Cardiac muscle cell (in vitro differentiated cells and primary cell): ENCODE results near the gene MYPN. TPM values are rescaled to one million over a fixed set of nuclear protein-coding genes. Genes with fewer than 3 reads are reported as not detected.
"Not testable (repeated sequence)": the region's sequence is repeated elsewhere in the genome, so short reads cannot be mapped to it uniquely, and the experiment has no call there.

Experiments
- DNase-seq, 2 donors: peaks; one replicate each; pipeline versions ENCODE4 v3.0.0 to v3.0.0-alpha.2; 2010 to 2017; ENCODE audit warnings: low read depth in 1 of 2, low spot score in 1 of 2
- H3K27ac ChIP-seq: fragments of 200-600 bp; sonication (generic); 2 replicates; pipeline ENCODE4 v1.5.1; 2016
- H3K27me3 ChIP-seq: fragments of 200-600 bp; sonication (generic); 2 replicates; pipeline ENCODE4 v1.6.0; 2016; ENCODE audit warnings: control low read depth
- H3K36me3 ChIP-seq: fragments of 200-600 bp; sonication (generic); 2 replicates; pipeline ENCODE4 v1.5.1; 2016; ENCODE audit warnings: control low read depth
- H3K4me1 ChIP-seq: fragments of 200-600 bp; sonication (generic); 2 replicates; pipeline ENCODE4 v1.8.1; 2017; ENCODE audit warnings: low read depth, mild to moderate bottlenecking, mixed run types
- H3K4me3 ChIP-seq: fragments of 200-600 bp; sonication (generic); 2 replicates; pipeline ENCODE4 v1.5.1; 2016; ENCODE audit warnings: mild to moderate bottlenecking
- H3K9me3 ChIP-seq: fragments of 200-600 bp; sonication (generic); 2 replicates; pipeline ENCODE4 v1.5.1; 2017; ENCODE audit warnings: low read depth, mild to moderate bottlenecking, control low read depth
- CTCF ChIP-seq: IDR thresholded peaks from 2 replicates; pipeline ENCODE4 v1.5.1; 2012; ENCODE audit warnings: low read depth, mild to moderate bottlenecking, low read length
- polyA plus RNA-seq: library from polyadenylated mRNA; unstranded; fragments of >200 nt; fragmentation: Nextera tagmentation; extraction: Ambion mirVana; gene quantifications from 2 replicates; pipeline ENCODE4 v1.2.1, GENCODE V29; 2016
- total RNA-seq: library from RNA; depleted of rRNA; stranded (reverse); fragments of >200 nt; gene quantifications from 2 replicates; pipeline ENCODE4 v1.2.3, GENCODE V29; 2016

The MYPN gene
- total and polyA plus RNA-seq, 2 experiments from 2014 or later, result 3.9 TPM

DNA sequence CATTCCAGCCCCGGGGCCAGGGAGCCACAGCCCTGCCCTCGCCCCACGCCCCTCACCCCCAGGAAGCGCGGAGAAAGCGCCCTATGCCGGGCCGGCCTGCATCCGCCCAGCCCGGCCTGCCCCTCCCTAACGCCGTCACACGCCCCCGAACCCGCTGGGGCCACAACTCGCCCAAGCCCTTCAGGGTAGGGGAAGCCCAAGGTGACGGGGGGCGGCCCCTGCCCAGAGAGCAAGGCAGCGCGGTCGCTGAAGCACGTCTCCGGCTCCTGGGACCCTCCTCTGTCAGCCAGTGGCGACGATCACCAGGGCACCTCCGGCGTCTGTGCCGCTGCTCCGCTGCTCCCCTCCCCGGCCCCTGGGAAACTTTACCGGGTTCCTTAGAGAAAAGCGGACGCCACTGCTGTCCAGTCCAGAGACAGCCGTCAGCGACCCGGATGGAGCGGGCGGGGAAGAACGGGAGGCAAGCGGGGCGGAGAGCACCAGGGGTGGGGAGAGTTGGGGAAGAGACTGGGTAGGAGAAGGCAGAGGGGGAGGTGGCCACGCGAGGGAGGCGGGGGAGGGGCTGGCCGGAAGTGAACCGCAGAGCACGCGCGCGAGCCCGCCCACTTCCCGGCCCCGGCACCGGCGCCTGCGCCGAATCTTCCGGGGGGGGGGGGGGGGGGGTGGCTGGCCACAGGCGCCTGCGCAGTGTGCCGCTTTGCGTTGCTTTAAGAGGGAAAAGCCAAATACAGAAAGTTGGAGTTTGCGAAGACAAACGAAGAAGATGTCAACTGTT lies 34.3 kb upstream of the MYPN start, which contains the start of gene HERC4:
HERC4 (minus strand) TSS at position 509 of the 775 bp plus-strand sequence. CDS start 2,175 bp downstream, outside the sequence.
- Histone ChIP-seq H3K4me1 (peaks cover 24% of the 10 kb centered on the region), H3K27ac (peak within 1 kb of the TSS; percentile 97), H3K27me3 (no peaks in the 10 kb centered on the region), H3K36me3 (peaks cover 3% of the 10 kb centered on the region), H3K4me3 (peak within 1 kb of the TSS; percentile 84), H3K9me3 (no peaks in the 10 kb centered on the region)
- DNase-seq, result peak; percentile 95 to 97
- no peak for TF ChIP-seq CTCF

- Histone ChIP-seq H3K27ac (no peak overlapping the region), H3K4me1 (peaks cover 24% of the 10 kb centered on the region), H3K4me3 (peak overlapping the region; percentile 84), H3K36me3 (no peaks in the 10 kb centered on the region), H3K9me3 (no peaks in the 10 kb centered on the region), H3K27me3 (no peaks in the 10 kb centered on the region)
- TF ChIP-seq CTCF, result no peak
- DNase-seq, result no peak
Observed at GRCh38 chr10:68075550-68076004, 33.7 kb upstream of the MYPN start.

GRCh38 chr10:68076081-68076480 lies 33.2 kb upstream of the MYPN start:
- not testable (repeated sequence) for H3K27me3 ChIP-seq, H3K36me3 ChIP-seq, H3K9me3 ChIP-seq, DNase-seq, H3K27ac ChIP-seq, H3K4me3 ChIP-seq
- H3K4me1 ChIP-seq, result peaks cover 24% of the 10 kb centered on the region

DNA sequence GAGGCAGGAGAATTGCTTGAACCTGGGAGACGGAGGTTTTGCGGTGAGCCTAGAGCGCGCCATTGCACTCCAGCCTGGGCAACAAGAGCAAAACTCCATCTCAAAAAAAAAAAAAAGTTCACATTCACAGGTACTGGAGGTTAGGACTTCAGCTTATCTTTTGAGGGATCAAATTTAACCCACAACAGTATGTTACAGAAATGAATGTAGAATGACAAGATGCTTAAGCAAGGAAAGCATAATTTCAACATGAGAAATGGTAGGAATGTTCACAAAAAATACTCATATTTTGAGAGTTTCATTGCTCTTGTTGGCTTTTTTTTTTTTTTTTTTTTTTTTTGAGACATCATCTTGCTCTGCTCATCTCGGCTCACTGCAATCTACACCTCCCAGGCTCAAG lies 32.3 kb upstream of the MYPN start:
- Histone ChIP-seq H3K27me3 (no peaks in the 10 kb centered on the region), H3K27ac (no peak overlapping the region), H3K36me3 (no peaks in the 10 kb centered on the region), H3K4me3 (no peak overlapping the region), H3K9me3 (no peaks in the 10 kb centered on the region), H3K4me1 (peaks cover 15% of the 10 kb centered on the region)
- no peak for DNase-seq
- no peak for TF ChIP-seq CTCF

DNA sequence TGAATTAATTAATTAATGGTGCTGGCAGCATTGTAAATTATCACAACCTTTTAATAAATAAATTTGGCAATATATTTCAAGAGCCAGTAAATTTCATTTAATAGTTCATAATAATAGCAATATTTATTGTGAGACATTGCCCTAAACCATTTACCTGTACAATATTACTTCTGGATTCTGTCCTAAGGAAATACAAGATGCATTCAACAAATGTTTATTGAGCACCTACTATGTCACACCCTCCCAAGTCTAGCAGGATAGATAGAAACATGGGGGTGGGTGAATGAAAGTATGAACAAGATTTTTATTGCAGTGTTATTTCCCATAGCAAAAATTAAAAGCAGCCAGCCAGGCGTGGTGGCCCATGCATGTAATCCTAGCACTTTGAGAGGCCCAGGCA lies 29.9 kb upstream of the MYPN start:
- no peak for DNase-seq
- H3K4me1 ChIP-seq, result no peaks in the 10 kb centered on the region
- TF ChIP-seq CTCF, result no peak
- no peaks in the 10 kb centered on the region for H3K9me3 ChIP-seq
- no peaks in the 10 kb centered on the region for H3K36me3 ChIP-seq
- no peaks in the 10 kb centered on the region for H3K27me3 ChIP-seq
- H3K27ac ChIP-seq, result no peak overlapping the region
- no peak overlapping the region for H3K4me3 ChIP-seq

DNA sequence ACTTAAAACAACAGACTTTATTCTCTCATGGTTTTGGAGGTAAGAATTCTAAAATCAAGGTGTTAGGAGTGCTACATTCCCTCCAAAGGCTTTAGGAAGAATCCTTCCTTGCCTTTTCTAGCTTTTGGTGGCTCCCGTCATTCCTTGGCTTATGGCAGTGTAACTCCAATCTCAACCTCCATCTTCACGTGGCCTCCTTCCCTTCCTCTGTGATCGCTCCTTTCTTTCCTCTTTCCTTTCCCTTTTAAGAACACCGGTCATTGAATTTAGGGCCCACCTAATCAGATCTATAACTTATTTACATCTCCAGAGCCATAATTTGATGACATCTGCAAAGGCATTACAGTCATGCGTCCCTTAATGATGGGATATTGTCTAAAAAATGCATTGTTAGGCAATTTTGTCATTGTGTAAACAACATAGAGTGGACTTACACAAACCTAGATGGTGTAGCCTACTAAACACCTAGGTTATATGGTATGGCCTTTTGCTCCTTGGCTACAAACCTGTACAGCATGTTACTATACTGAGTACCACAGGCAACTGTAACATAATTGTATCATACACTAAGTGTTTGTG lies 28.3 kb upstream of the MYPN start:
- no peak overlapping the region for H3K4me3 ChIP-seq
- DNase-seq, result no peak
- no peaks in the 10 kb centered on the region for H3K36me3 ChIP-seq
- no peak for TF ChIP-seq CTCF
- H3K4me1 ChIP-seq, result no peaks in the 10 kb centered on the region
- H3K27me3 ChIP-seq, result no peaks in the 10 kb centered on the region
- no peaks in the 10 kb centered on the region for H3K9me3 ChIP-seq
- H3K27ac ChIP-seq, result no peak overlapping the region
